HG03280 (cell line): ENCODE measurements around the gene MDM1.

Experiments used
- ATAC-seq: cut with Tn5 transposase; IDR thresholded peaks from one replicate; pipeline ENCODE4 v1.9.1; 2021; ENCODE audit warnings: mild to moderate bottlenecking, moderate library complexity; ENCODE audit not compliant: unreplicated experiment

MDM1 gene

GRCh38 chr12:68280240-68280639, 51.9 kb downstream of the MDM1 start:
- no peak for ATAC-seq

GRCh38 chr12:68279227-68280054, 52.7 kb downstream of the MDM1 start:
- no peak for ATAC-seq

GRCh38 chr12:68276402-68276930, 55.7 kb downstream of the MDM1 start:
- ATAC-seq, result no peak

GRCh38 chr12:68272732-68273131, 59.4 kb downstream of the MDM1 start:
- ATAC-seq, result no peak

GRCh38 chr12:68271346-68271745, 60.8 kb downstream of the MDM1 start:
- no peak for ATAC-seq

GRCh38 chr12:68270358-68270757, 61.8 kb downstream of the MDM1 start:
- no peak for ATAC-seq

- no peak for ATAC-seq
These were observed 62.4 kb downstream of the MDM1 start for GRCh38 chr12:68269779-68270178.

GRCh38 chr12:68268967-68269366, 63.2 kb downstream of the MDM1 start:
- no peak for ATAC-seq

GRCh38 chr12:68267892-68268396, 64.2 kb downstream of the MDM1 start:
- ATAC-seq, result no peak

GRCh38 chr12:68264857-68265256, 67.3 kb downstream of the MDM1 start:
- ATAC-seq, result no peak

GRCh38 chr12:68264158-68264855, 67.9 kb downstream of the MDM1 start:
- no peak for ATAC-seq

- ATAC-seq, result no peak
These were observed 68.8 kb downstream of the MDM1 start for GRCh38 chr12:68263366-68263765.

- ATAC-seq, result no peak
These were observed 70.3 kb downstream of the MDM1 start for GRCh38 chr12:68261896-68262295.

- ATAC-seq, result no peak
These were observed 72.0 kb downstream of the MDM1 start for GRCh38 chr12:68260153-68260552.

GRCh38 chr12:68259318-68259940, 72.7 kb downstream of the MDM1 start:
- ATAC-seq, result no peak

- ATAC-seq, result no peak
These were observed 78.7 kb downstream of the MDM1 start, which contains the start of gene IL22 for GRCh38 chr12:68253504-68253903. Gene IL22 (minus strand): TSS chr12:68253604. CDS start chr12:68253448, 156 bp downstream.

- no peak for ATAC-seq
These were observed 80.1 kb downstream of the MDM1 start for GRCh38 chr12:68252077-68252476.

- ATAC-seq, result no peak
These were observed 81.7 kb downstream of the MDM1 start for GRCh38 chr12:68250454-68250853.

GRCh38 chr12:68247785-68248184, 84.4 kb downstream of the MDM1 start:
- no peak for ATAC-seq

GRCh38 chr12:68246350-68246749, 85.8 kb downstream of the MDM1 start:
- no peak for ATAC-seq
